Liver (tissue), 3 donors: ENCODE results near the gene NOP10.

Experiments
- EGR1 ChIP-seq, 2 donors: IDR thresholded peaks; 2 replicates each; pipeline ENCODE4 v1.6.1; 2016 to 2018; ENCODE audit warnings: antibody characterized with exemption in 2 of 2, low read depth in 2 of 2
- FOXA1 ChIP-seq: IDR thresholded peaks from 2 replicates; pipeline ENCODE4 v1.6.1; 2016; ENCODE audit warnings: antibody characterized with exemption
- GABPA ChIP-seq, 2 donors: IDR thresholded peaks in 1 of 2; conservative IDR thresholded peaks in 1 of 2; 2 replicates each; pipeline ENCODE4 v1.6.1; 2016; ENCODE audit warnings: antibody characterized with exemption in 2 of 2, mild to moderate bottlenecking in 1 of 2, moderate library complexity in 1 of 2
- HNF4A ChIP-seq, 2 donors: conservative IDR thresholded peaks; 2 replicates each; pipeline ENCODE4 v1.6.1; 2016; ENCODE audit warnings: antibody characterized with exemption in 2 of 2, mild to moderate bottlenecking in 2 of 2
- NR2F2 ChIP-seq: IDR thresholded peaks from 2 replicates; pipeline ENCODE4 v1.6.1; 2016; ENCODE audit warnings: antibody characterized with exemption
- RAD21 ChIP-seq, 2 donors: IDR thresholded peaks; 2 replicates each; pipeline ENCODE4 v1.6.1; 2016; ENCODE audit warnings: antibody characterized with exemption in 2 of 2, mild to moderate bottlenecking in 2 of 2
- REST ChIP-seq: IDR thresholded peaks from 2 replicates; pipeline ENCODE4 v1.6.1; 2016; ENCODE audit warnings: antibody characterized with exemption, mild to moderate bottlenecking
- RXRA ChIP-seq, 2 donors: IDR thresholded peaks; 2 replicates each; pipeline ENCODE4 v1.6.1; 2017 to 2018; ENCODE audit warnings: antibody characterized with exemption in 2 of 2, mild to moderate bottlenecking in 1 of 2
- SP1 ChIP-seq: IDR thresholded peaks from 2 replicates; pipeline ENCODE4 v1.6.1; 2018; ENCODE audit warnings: antibody characterized with exemption, mild to moderate bottlenecking
- TAF1 ChIP-seq: conservative IDR thresholded peaks from 2 replicates; pipeline ENCODE4 v1.6.1; 2016; ENCODE audit warnings: antibody characterized with exemption, mild to moderate bottlenecking
- YY1 ChIP-seq: IDR thresholded peaks from 2 replicates; pipeline ENCODE4 v1.6.1; 2016; ENCODE audit warnings: antibody characterized with exemption, mild to moderate bottlenecking
- TF ChIP-seq, protein P1 (sequence below): fragments of 150-350 bp; IDR thresholded peaks from 2 replicates; pipeline ENCODE4 v1.5.1; 2017; ENCODE audit warnings: improper control_type of control experiment, low read depth, low read length; ENCODE audit not compliant: missing input control
- TF ChIP-seq, protein P2 (sequence below): IDR thresholded peaks from 2 replicates; pipeline ENCODE4 v1.6.1; 2016; ENCODE audit warnings: antibody characterized with exemption
- TF ChIP-seq, protein P3 (sequence below): IDR thresholded peaks from 2 replicates; pipeline ENCODE4 v1.6.1; 2016; ENCODE audit warnings: antibody characterized with exemption
- donor health status: healthy.
- donor health status: healthy.

- TF ChIP-seq GABPA (IDR thresholded peaks at IDR 0.05 in 1 of 2, conservative IDR thresholded peaks at IDR 0.05 in 1 of 2) (no peak), SP1 (no peak), REST (no peak), YY1 (no peak), RXRA (IDR thresholded peaks at IDR 0.05) (no peak), TAF1 (no peak), RAD21 (IDR thresholded peaks at IDR 0.05) (no peak), EGR1 (IDR thresholded peaks at IDR 0.05; ENCODE audit: low read depth in 2 of 2) (no peak), FOXA1 (no peak), HNF4A (conservative IDR thresholded peaks at IDR 0.05) (no peak), NR2F2 (no peak)
- TF ChIP-seq, protein P1, sequence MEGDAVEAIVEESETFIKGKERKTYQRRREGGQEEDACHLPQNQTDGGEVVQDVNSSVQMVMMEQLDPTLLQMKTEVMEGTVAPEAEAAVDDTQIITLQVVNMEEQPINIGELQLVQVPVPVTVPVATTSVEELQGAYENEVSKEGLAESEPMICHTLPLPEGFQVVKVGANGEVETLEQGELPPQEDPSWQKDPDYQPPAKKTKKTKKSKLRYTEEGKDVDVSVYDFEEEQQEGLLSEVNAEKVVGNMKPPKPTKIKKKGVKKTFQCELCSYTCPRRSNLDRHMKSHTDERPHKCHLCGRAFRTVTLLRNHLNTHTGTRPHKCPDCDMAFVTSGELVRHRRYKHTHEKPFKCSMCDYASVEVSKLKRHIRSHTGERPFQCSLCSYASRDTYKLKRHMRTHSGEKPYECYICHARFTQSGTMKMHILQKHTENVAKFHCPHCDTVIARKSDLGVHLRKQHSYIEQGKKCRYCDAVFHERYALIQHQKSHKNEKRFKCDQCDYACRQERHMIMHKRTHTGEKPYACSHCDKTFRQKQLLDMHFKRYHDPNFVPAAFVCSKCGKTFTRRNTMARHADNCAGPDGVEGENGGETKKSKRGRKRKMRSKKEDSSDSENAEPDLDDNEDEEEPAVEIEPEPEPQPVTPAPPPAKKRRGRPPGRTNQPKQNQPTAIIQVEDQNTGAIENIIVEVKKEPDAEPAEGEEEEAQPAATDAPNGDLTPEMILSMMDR, result no peak
- TF ChIP-seq, protein P2, sequence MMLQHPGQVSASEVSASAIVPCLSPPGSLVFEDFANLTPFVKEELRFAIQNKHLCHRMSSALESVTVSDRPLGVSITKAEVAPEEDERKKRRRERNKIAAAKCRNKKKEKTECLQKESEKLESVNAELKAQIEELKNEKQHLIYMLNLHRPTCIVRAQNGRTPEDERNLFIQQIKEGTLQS, result no peak
- TF ChIP-seq, protein P3, sequence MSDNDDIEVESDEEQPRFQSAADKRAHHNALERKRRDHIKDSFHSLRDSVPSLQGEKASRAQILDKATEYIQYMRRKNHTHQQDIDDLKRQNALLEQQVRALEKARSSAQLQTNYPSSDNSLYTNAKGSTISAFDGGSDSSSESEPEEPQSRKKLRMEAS, result no peak
Measured at GRCh38 chr15:34374816-34375215, 31.9 kb upstream of the NOP10 start.
